ENCODE results near the gene ULBP3.

ULBP3 gene

GRCh38 chr6:150069706-150070105 is 785 bp upstream of the ULBP3 start:
- no peaks in the 10 kb centered on the region for H3K79me2 ChIP-seq (ENCODE audit: insufficient read depth, low read length)
- no peaks in the 10 kb centered on the region for H3K9me3 ChIP-seq (ENCODE audit: insufficient read depth, low read length)
- H3K9ac ChIP-seq (ENCODE audit: low read length) = no peak overlapping the region
- H3K36me3 ChIP-seq (ENCODE audit: low read length) = no peaks in the 10 kb centered on the region
- no peaks in the 10 kb centered on the region for H3K9me2 ChIP-seq (replicated peaks; ENCODE audit: insufficient read depth, low read length)
- no peak overlapping the region for H3K4me3 ChIP-seq (ENCODE audit: insufficient read depth, low read length, poor library complexity, severe bottlenecking)
- H3K27ac ChIP-seq (ENCODE audit: low read depth, low read length) = no peak overlapping the region
- no peak overlapping the region for H2AFZ ChIP-seq (ENCODE audit: low read depth, low read length, severe bottlenecking)
- H3K27me3 ChIP-seq (ENCODE audit: low read length) = no peaks in the 10 kb centered on the region
- TF ChIP-seq, protein P1, sequence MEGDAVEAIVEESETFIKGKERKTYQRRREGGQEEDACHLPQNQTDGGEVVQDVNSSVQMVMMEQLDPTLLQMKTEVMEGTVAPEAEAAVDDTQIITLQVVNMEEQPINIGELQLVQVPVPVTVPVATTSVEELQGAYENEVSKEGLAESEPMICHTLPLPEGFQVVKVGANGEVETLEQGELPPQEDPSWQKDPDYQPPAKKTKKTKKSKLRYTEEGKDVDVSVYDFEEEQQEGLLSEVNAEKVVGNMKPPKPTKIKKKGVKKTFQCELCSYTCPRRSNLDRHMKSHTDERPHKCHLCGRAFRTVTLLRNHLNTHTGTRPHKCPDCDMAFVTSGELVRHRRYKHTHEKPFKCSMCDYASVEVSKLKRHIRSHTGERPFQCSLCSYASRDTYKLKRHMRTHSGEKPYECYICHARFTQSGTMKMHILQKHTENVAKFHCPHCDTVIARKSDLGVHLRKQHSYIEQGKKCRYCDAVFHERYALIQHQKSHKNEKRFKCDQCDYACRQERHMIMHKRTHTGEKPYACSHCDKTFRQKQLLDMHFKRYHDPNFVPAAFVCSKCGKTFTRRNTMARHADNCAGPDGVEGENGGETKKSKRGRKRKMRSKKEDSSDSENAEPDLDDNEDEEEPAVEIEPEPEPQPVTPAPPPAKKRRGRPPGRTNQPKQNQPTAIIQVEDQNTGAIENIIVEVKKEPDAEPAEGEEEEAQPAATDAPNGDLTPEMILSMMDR (IDR thresholded peaks at IDR 0.05; ENCODE audit: insufficient read depth, low read length, poor library complexity, severe bottlenecking) = no peak
- TF ChIP-seq EZH2phosphoT487 (conservative IDR thresholded peaks at IDR 0.05; ENCODE audit: low read length) = no peak
- peak overlapping the region; percentile 63 for H3K4me2 ChIP-seq (ENCODE audit: low read depth, low read length, poor library complexity, severe bottlenecking)
- no peaks in the 10 kb centered on the region for H4K20me1 ChIP-seq (ENCODE audit: low read depth, low read length)
- no peaks in the 10 kb centered on the region for H3F3A ChIP-seq (ENCODE audit: insufficient read depth)

DNA sequence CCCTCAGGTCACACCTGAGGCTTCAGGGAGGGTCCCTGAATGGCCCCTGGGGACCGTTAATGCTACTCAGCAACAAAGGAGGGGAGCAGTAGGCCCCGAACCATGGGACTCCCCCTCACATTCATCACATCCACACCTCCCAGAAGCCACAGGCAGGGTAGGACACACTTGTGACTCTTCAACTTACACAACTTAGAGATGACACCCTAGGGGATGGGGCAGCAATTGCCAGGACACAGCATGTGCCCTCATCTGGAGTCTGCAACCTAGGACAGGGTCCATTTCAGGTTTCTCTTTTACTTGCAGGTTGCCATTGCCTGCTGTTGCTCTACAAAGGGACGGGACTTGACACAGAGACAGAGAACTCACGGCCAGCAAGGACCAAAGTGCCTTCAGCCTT is 770 bp downstream of the ULBP3 start:
- Histone ChIP-seq H3K9ac (ENCODE audit: low read length) (peak overlapping the region; percentile 67), H3K4me2 (ENCODE audit: low read depth, low read length, poor library complexity, severe bottlenecking) (peak overlapping the region; percentile 63), H3K27me3 (ENCODE audit: low read length) (no peaks in the 10 kb centered on the region), H3K79me2 (ENCODE audit: insufficient read depth, low read length) (no peaks in the 10 kb centered on the region), H3F3A (ENCODE audit: insufficient read depth) (no peaks in the 10 kb centered on the region), H3K36me3 (ENCODE audit: low read length) (no peaks in the 10 kb centered on the region), H4K20me1 (ENCODE audit: low read depth, low read length) (no peaks in the 10 kb centered on the region), H2AFZ (ENCODE audit: low read depth, low read length, severe bottlenecking) (peak overlapping the region; percentile 92), H3K9me3 (ENCODE audit: insufficient read depth, low read length) (no peaks in the 10 kb centered on the region), H3K27ac (ENCODE audit: low read depth, low read length) (no peak overlapping the region), H3K4me3 (ENCODE audit: insufficient read depth, low read length, poor library complexity, severe bottlenecking) (peak overlapping the region; percentile 84), H3K9me2 (replicated peaks; ENCODE audit: insufficient read depth, low read length) (no peaks in the 10 kb centered on the region)
- TF ChIP-seq EZH2phosphoT487 (conservative IDR thresholded peaks at IDR 0.05; ENCODE audit: low read length) = no peak
- TF ChIP-seq, protein P1 (IDR thresholded peaks at IDR 0.05; ENCODE audit: insufficient read depth, low read length, poor library complexity, severe bottlenecking) = no peak

DNA sequence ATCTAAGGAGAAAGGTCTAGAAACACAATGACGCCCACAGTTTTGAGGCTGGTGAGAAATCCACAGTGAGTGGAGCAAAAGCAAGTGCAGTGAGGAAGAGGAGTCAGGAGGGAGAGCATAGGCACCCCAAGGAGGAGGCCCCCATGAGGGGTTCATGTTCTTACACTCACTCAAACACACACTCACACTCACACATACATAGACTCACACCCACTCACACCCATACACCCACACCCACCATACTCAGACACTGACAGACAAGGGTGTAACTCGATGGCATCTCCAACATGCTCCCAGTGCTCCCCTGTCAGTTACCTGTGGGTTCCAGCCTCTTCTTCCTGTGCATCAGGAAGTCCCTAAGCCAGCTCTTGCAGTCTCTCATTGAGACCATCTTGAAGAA is 3.8 kb downstream of the ULBP3 start:
- H3F3A ChIP-seq (ENCODE audit: insufficient read depth) = no peaks in the 10 kb centered on the region
- no peak overlapping the region for H3K4me2 ChIP-seq (ENCODE audit: low read depth, low read length, poor library complexity, severe bottlenecking)
- TF ChIP-seq, protein P1 (IDR thresholded peaks at IDR 0.05; ENCODE audit: insufficient read depth, low read length, poor library complexity, severe bottlenecking) = no peak
- TF ChIP-seq EZH2phosphoT487 (conservative IDR thresholded peaks at IDR 0.05; ENCODE audit: low read length) = no peak
- H4K20me1 ChIP-seq (ENCODE audit: low read depth, low read length) = no peaks in the 10 kb centered on the region
- H3K9me2 ChIP-seq (replicated peaks; ENCODE audit: insufficient read depth, low read length) = no peaks in the 10 kb centered on the region
- H3K36me3 ChIP-seq (ENCODE audit: low read length) = no peaks in the 10 kb centered on the region
- no peak overlapping the region for H3K27ac ChIP-seq (ENCODE audit: low read depth, low read length)
- no peak overlapping the region for H2AFZ ChIP-seq (ENCODE audit: low read depth, low read length, severe bottlenecking)
- H3K27me3 ChIP-seq (ENCODE audit: low read length) = no peaks in the 10 kb centered on the region
- no peak overlapping the region for H3K9ac ChIP-seq (ENCODE audit: low read length)
- H3K4me3 ChIP-seq (ENCODE audit: insufficient read depth, low read length, poor library complexity, severe bottlenecking) = no peak overlapping the region
- no peaks in the 10 kb centered on the region for H3K9me3 ChIP-seq (ENCODE audit: insufficient read depth, low read length)
- H3K79me2 ChIP-seq (ENCODE audit: insufficient read depth, low read length) = no peaks in the 10 kb centered on the region
